Measurements from ENCODE around the gene TMEM163. TPM values are rescaled to one million over a fixed set of nuclear protein-coding genes. Genes with fewer than 3 reads are reported as not detected.

TMEM163 gene
- polyA plus RNA-seq, 3 donors, result 0.01 TPM; not detected in 2

- Histone ChIP-seq H3K36me3 (replicated peaks in 1 of 2; ENCODE audit: control insufficient read depth in 1 of 2, insufficient read depth in 2 of 2, low read length in 2 of 2) (no peaks in the 10 kb centered on the region), H2AFZ (ENCODE audit: insufficient read depth, low read depth, low read length, poor library complexity, severe bottlenecking) (no peak overlapping the region), H3K27ac (ENCODE audit: low read depth in 1 of 2, low read length in 2 of 2) (no peak overlapping the region), H3K4me3 (replicated peaks in 1 of 3; ENCODE audit: low read depth in 2 of 3, low read length in 3 of 3) (no peak overlapping the region), H3K9me3 (replicated peaks in 1 of 2; ENCODE audit: control insufficient read depth in 1 of 2, insufficient read depth in 1 of 2, low read length in 2 of 2) (no peaks in the 10 kb centered on the region), H3K9ac (ENCODE audit: insufficient read depth, low read length, poor library complexity, severe bottlenecking) (no peak overlapping the region), H3K27me3 (ENCODE audit: control insufficient read depth in 2 of 2, insufficient read depth in 2 of 2, low read length in 2 of 2) (no peaks in the 10 kb centered on the region), H4K20me1 (ENCODE audit: insufficient read depth, low read length) (no peaks in the 10 kb centered on the region), H3K79me2 (ENCODE audit: insufficient read depth, low read length) (no peaks in the 10 kb centered on the region), H3K4me1 (ENCODE audit: control insufficient read depth in 1 of 2, insufficient read depth in 2 of 2, low read length in 2 of 2) (peaks cover 0 to 8% of the 10 kb centered on the region in 2 donors), H3K4me2 (replicated peaks; ENCODE audit: extremely low read depth, low read length, poor library complexity, severe bottlenecking) (no peak overlapping the region)
- no peak overlapping the region for H3K4me3 Mint-ChIP-seq
- 95% methylated on average over 17 of the region's 20 CpGs for WGBS (ENCODE audit: insufficient coverage)
- TF ChIP-seq CTCF (IDR thresholded peaks at IDR 0.05), result no peak
- peaks cover 9% of the 10 kb centered on the region for H3K4me1 Mint-ChIP-seq
- peaks cover 0 to 2% (median 2%) of the 10 kb centered on the region in 3 donors for H3K27me3 Mint-ChIP-seq (ENCODE audit: low read depth in 3 of 3)
- no peak overlapping the region for H3K27ac Mint-ChIP-seq
- intact Hi-C loops (cut with micrococcal nuclease), result no loop called here
- DNase-seq, result no peak
- no peaks in the 10 kb centered on the region for H3K36me3 Mint-ChIP-seq
- H3K9me3 Mint-ChIP-seq, result peaks cover 0 to 5% (median 0%) of the 10 kb centered on the region in 7 donors
Observed at GRCh38 chr2:134677856-134678756, 40.7 kb downstream of the TMEM163 start.

GRCh38 chr2:134676960-134677359, 41.8 kb downstream of the TMEM163 start:
- TF ChIP-seq CTCF (IDR thresholded peaks at IDR 0.05), result no peak
- Mint-ChIP-seq H3K4me3 (no peak overlapping the region), H3K36me3 (no peaks in the 10 kb centered on the region), H3K27ac (no peak overlapping the region), H3K4me1 (peaks cover 9% of the 10 kb centered on the region), H3K9me3 (peaks cover 0 to 5% (median 0%) of the 10 kb centered on the region in 7 donors), H3K27me3 (ENCODE audit: low read depth in 3 of 3) (peaks cover 0 to 2% (median 2%) of the 10 kb centered on the region in 3 donors)
- no peak overlapping the region for H3K4me3 ChIP-seq (replicated peaks in 1 of 3; ENCODE audit: low read depth in 2 of 3, low read length in 3 of 3)
- H4K20me1 ChIP-seq (ENCODE audit: insufficient read depth, low read length), result no peaks in the 10 kb centered on the region
- H3K4me1 ChIP-seq (ENCODE audit: control insufficient read depth in 1 of 2, insufficient read depth in 2 of 2, low read length in 2 of 2), result peaks cover 0 to 8% of the 10 kb centered on the region in 2 donors
- DNase-seq, result no peak
- no peaks in the 10 kb centered on the region for H3K9me3 ChIP-seq (replicated peaks in 1 of 2; ENCODE audit: control insufficient read depth in 1 of 2, insufficient read depth in 1 of 2, low read length in 2 of 2)
- no peak overlapping the region for H2AFZ ChIP-seq (ENCODE audit: insufficient read depth, low read depth, low read length, poor library complexity, severe bottlenecking)
- intact Hi-C loops (cut with micrococcal nuclease), result no loop called here
- H3K79me2 ChIP-seq (ENCODE audit: insufficient read depth, low read length), result no peaks in the 10 kb centered on the region
- H3K4me2 ChIP-seq (replicated peaks; ENCODE audit: extremely low read depth, low read length, poor library complexity, severe bottlenecking), result no peak overlapping the region
- no peak overlapping the region for H3K9ac ChIP-seq (ENCODE audit: insufficient read depth, low read length, poor library complexity, severe bottlenecking)
- no peak overlapping the region for H3K27ac ChIP-seq (ENCODE audit: low read depth in 1 of 2, low read length in 2 of 2)
- no peaks in the 10 kb centered on the region for H3K36me3 ChIP-seq (replicated peaks in 1 of 2; ENCODE audit: control insufficient read depth in 1 of 2, insufficient read depth in 2 of 2, low read length in 2 of 2)
- H3K27me3 ChIP-seq (ENCODE audit: control insufficient read depth in 2 of 2, insufficient read depth in 2 of 2, low read length in 2 of 2), result no peaks in the 10 kb centered on the region
- 55% methylated on average over 8 of the region's 12 CpGs for WGBS (ENCODE audit: insufficient coverage)
